Uterus (tissue), 2 donors: ENCODE results near the gene MINDY4.

Source experiments
- CTCF ChIP-seq, 4 experiments: fragments of 200-600 bp in 2 of 4; fragments of 450-650 bp in 2 of 4; sonication (generic) in 2 of 4; IDR thresholded peaks; one replicate each; pipeline ENCODE4 v1.5.1; 2016 to 2019; ENCODE audit warnings: antibody characterized with exemption in 4 of 4, mild to moderate bottlenecking in 2 of 4, moderate library complexity in 1 of 4
- POLR2A ChIP-seq, 2 donors: fragments of 450-650 bp; IDR thresholded peaks; one replicate each; pipeline ENCODE4 v1.6.1; 2016; ENCODE audit warnings: antibody characterized with exemption in 2 of 2, mild to moderate bottlenecking in 1 of 2, moderate library complexity in 1 of 2

- TF ChIP-seq CTCF (IDR thresholded peaks at IDR 0.05) = no peak
- TF ChIP-seq POLR2A (IDR thresholded peaks at IDR 0.05) = no peak
Measured at GRCh38 chr7:30888747-30889146, 117.5 kb downstream of the MINDY4 start.
